Upper lobe of left lung (tissue), 6 donors: Measurements from ENCODE around the gene SSB. TPM values are rescaled to one million over a fixed set of nuclear protein-coding genes. Genes with fewer than 3 reads are reported as not detected.
"Not testable (repeated sequence)": the region's sequence is repeated elsewhere in the genome, so short reads cannot be mapped to it uniquely, and the experiment has no call there.

Experiments
- ATAC-seq, 2 donors: fragments of 200-7000 bp; cut with Tn5 transposase; one replicate each; pipeline ENCODE4 v1.9.1; 2022; ENCODE audit warnings: mild to moderate bottlenecking in 2 of 2, moderate library complexity in 2 of 2; ENCODE audit not compliant: low FRiP score in 2 of 2
- DNase-seq, 2 donors: peaks; one replicate each; pipeline ENCODE4 v3.0.0-alpha.2; 2019 to 2020
- H3K27ac ChIP-seq, 4 donors: fragments of 200-600 bp; sonication (generic); one replicate each; pipeline ENCODE4 v1.5.1; 2016 to 2019
- H3K27me3 ChIP-seq, 4 donors: fragments of 200-600 bp; sonication (generic); one replicate each; pipeline ENCODE4 v1.5.1; 2017 to 2019
- H3K36me3 ChIP-seq, 4 donors: fragments of 200-600 bp; sonication (generic); one replicate each; pipeline ENCODE4 v1.5.1; 2016 to 2019
- H3K4me1 ChIP-seq, 4 donors: fragments of 200-600 bp; sonication (generic); one replicate each; pipeline ENCODE4 v1.5.1; 2018 to 2019
- H3K4me3 ChIP-seq, 4 donors: fragments of 200-600 bp; sonication (generic); one replicate each; pipeline ENCODE4 v1.5.1; 2017 to 2019; ENCODE audit warnings: mild to moderate bottlenecking in 2 of 4, moderate library complexity in 1 of 4
- H3K9me3 ChIP-seq, 4 donors: fragments of 200-600 bp; sonication (generic); one replicate each; pipeline ENCODE4 v1.5.1; 2018 to 2019
- CTCF ChIP-seq, 6 experiments: fragments of 450-650 bp in 4 of 6; fragments of 200-600 bp in 2 of 6; sonication (generic) in 2 of 6; IDR thresholded peaks; one replicate each; pipeline ENCODE4 v1.5.1; 2016 to 2019; ENCODE audit warnings: antibody characterized with exemption in 6 of 6
- EP300 ChIP-seq, 4 donors: sonication (generic); formaldehyde crosslinking; IDR thresholded peaks; one replicate each; pipeline ENCODE4 v1.5.1; 2017; ENCODE audit warnings: antibody characterized with exemption in 4 of 4, control low read depth in 2 of 4
- POLR2A ChIP-seq, 4 donors: fragments of 450-650 bp; IDR thresholded peaks; one replicate each; pipeline ENCODE4 v1.5.1; 2016 to 2017; ENCODE audit warnings: antibody characterized with exemption in 4 of 4, mild to moderate bottlenecking in 2 of 4
- POLR2AphosphoS5 ChIP-seq, 2 donors: sonication (generic); formaldehyde crosslinking; IDR thresholded peaks; one replicate each; pipeline ENCODE4 v1.5.1; 2017; ENCODE audit warnings: antibody characterized with exemption in 2 of 2
- WGBS, 2 donors: methylation state at CpG; one replicate each; pipeline ENCODE4 v1.1.5; 2017 to 2018; 5-methylcytosine and 5-hydroxymethylcytosine counted together
- total RNA-seq, 6 donors: library from RNA; depleted of rRNA in 4 of 6; stranded (reverse); fragments of >200 nt in 4 of 6; gene quantifications; one replicate each; pipeline versions ENCODE4 v1.1.0 to v1.2.1, GENCODE V29; 2016 to 2021
- donor health status: DM: no; HTN: no; CAD: no; lungs with moderate emphysema.
- donor health status: DM: no; HTN: yes; CAD: no; lungs with severe emphysema.

Gene SSB
- total RNA-seq, 6 donors from 2014 or later = 29.3 to 111 (median 55.7) TPM

- Histone ChIP-seq H3K9me3 (no peaks in the 10 kb centered on the region), H3K4me3 (no peak overlapping the region), H3K27me3 (no peaks in the 10 kb centered on the region), H3K36me3 (no peaks in the 10 kb centered on the region), H3K27ac (no peak overlapping the region), H3K4me1 (no peaks in the 10 kb centered on the region)
- TF ChIP-seq POLR2A (IDR thresholded peaks at IDR 0.05) (no peak), POLR2AphosphoS5 (IDR thresholded peaks at IDR 0.05) (no peak), EP300 (IDR thresholded peaks at IDR 0.05) (no peak), CTCF (IDR thresholded peaks at IDR 0.05) (no peak)
- WGBS, 2 donors = 89 to 91% methylated on average over 3 of the region's 3 CpGs
- no peak for ATAC-seq
- no peak for DNase-seq
Measured at GRCh38 chr2:169757356-169757755, 41.3 kb upstream of the SSB start.

GRCh38 chr2:169757778-169758177 lies 40.9 kb upstream of the SSB start:
- H3K4me3 ChIP-seq = no peak overlapping the region
- H3K36me3 ChIP-seq = no peaks in the 10 kb centered on the region
- no peaks in the 10 kb centered on the region for H3K27me3 ChIP-seq
- 95 to 97% methylated on average over 2 of the region's 2 CpGs for WGBS, 2 donors
- TF ChIP-seq POLR2AphosphoS5 (IDR thresholded peaks at IDR 0.05) (no peak), POLR2A (IDR thresholded peaks at IDR 0.05) (no peak), EP300 (IDR thresholded peaks at IDR 0.05) (no peak), CTCF (IDR thresholded peaks at IDR 0.05) (no peak)
- DNase-seq (no peak), ATAC-seq (no peak)
- no peaks in the 10 kb centered on the region for H3K4me1 ChIP-seq
- H3K9me3 ChIP-seq = no peaks in the 10 kb centered on the region
- no peak overlapping the region for H3K27ac ChIP-seq

GRCh38 chr2:169759987-169760386 lies 38.7 kb upstream of the SSB start:
- WGBS, 2 donors = 68% methylated on average over 7 of the region's 7 CpGs
- no peak overlapping the region for H3K4me3 ChIP-seq
- DNase-seq = no peak
- no peak for ATAC-seq
- H3K27me3 ChIP-seq = no peaks in the 10 kb centered on the region
- no peaks in the 10 kb centered on the region for H3K4me1 ChIP-seq
- H3K9me3 ChIP-seq = no peaks in the 10 kb centered on the region
- H3K27ac ChIP-seq = no peak overlapping the region
- H3K36me3 ChIP-seq = no peaks in the 10 kb centered on the region
- TF ChIP-seq POLR2A (IDR thresholded peaks at IDR 0.05) = no peak

- not testable (repeated sequence) for ATAC-seq, H3K4me3 ChIP-seq, H3K27me3 ChIP-seq, H3K4me1 ChIP-seq, H3K36me3 ChIP-seq, DNase-seq, H3K9me3 ChIP-seq, H3K27ac ChIP-seq
- 95 to 96% methylated on average over 3 of the region's 3 CpGs for WGBS, 2 donors
Measured at GRCh38 chr2:169760798-169761197, 37.9 kb upstream of the SSB start.

GRCh38 chr2:169761251-169761969 lies 37.3 kb upstream of the SSB start:
- H3K27ac ChIP-seq = no peak overlapping the region
- H3K4me1 ChIP-seq = no peaks in the 10 kb centered on the region
- H3K9me3 ChIP-seq = no peaks in the 10 kb centered on the region
- WGBS, 2 donors = 79 to 80% methylated on average over 9 of the region's 9 CpGs
- H3K27me3 ChIP-seq = no peaks in the 10 kb centered on the region
- DNase-seq (no peak), ATAC-seq (no peak)
- no peak for TF ChIP-seq POLR2A (IDR thresholded peaks at IDR 0.05)
- no peak for TF ChIP-seq EP300 (IDR thresholded peaks at IDR 0.05)
- no peak for TF ChIP-seq POLR2AphosphoS5 (IDR thresholded peaks at IDR 0.05)
- no peak for TF ChIP-seq CTCF (IDR thresholded peaks at IDR 0.05)
- H3K36me3 ChIP-seq = no peaks in the 10 kb centered on the region
- no peak overlapping the region for H3K4me3 ChIP-seq

GRCh38 chr2:169761970-169762292 lies 36.7 kb upstream of the SSB start:
- no peak overlapping the region for H3K4me3 ChIP-seq
- DNase-seq (no peak), ATAC-seq (no peak)
- no peaks in the 10 kb centered on the region for H3K9me3 ChIP-seq
- no peaks in the 10 kb centered on the region for H3K36me3 ChIP-seq
- TF ChIP-seq POLR2A (IDR thresholded peaks at IDR 0.05) (no peak), CTCF (IDR thresholded peaks at IDR 0.05) (no peak), POLR2AphosphoS5 (IDR thresholded peaks at IDR 0.05) (no peak), EP300 (IDR thresholded peaks at IDR 0.05) (no peak)
- 55 to 74% methylated on average over 6 of the region's 6 CpGs for WGBS, 2 donors
- H3K4me1 ChIP-seq = no peaks in the 10 kb centered on the region
- H3K27me3 ChIP-seq = no peaks in the 10 kb centered on the region
- H3K27ac ChIP-seq = no peak overlapping the region
